Measurements from ENCODE around the gene AGTPBP1.
"Not testable (repeated sequence)": the region's sequence is repeated elsewhere in the genome, so short reads cannot be mapped to it uniquely, and the experiment has no call there.

The AGTPBP1 gene

GRCh38 chr9:85630676-85631075 lies 111.1 kb downstream of the AGTPBP1 start:
- DNase-seq, result no peak

DNA sequence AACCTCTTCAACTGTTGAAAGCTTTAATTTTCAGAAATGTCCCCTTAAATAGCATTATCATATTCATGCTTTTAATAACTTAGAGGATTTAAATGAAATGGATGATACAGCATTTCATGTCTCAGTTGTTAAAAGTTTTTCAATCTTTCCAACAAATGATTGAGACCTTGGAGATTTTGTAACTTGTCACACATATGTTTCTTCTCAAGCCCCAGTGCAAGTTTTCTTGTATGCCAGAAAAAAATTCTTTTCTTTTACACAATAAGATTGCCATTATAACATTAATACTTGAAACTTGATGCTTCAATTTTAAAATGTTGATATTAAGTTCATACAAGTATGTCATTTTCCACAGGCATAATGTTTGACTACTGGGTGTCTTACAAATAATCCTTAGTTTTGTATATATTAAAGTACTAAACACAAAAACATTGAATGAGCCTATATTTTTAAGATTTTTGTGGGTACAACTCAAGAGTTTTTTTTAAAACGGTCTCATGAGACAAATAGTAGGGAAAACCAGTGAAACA lies 124.5 kb downstream of the AGTPBP1 start:
- no peak for DNase-seq

DNA sequence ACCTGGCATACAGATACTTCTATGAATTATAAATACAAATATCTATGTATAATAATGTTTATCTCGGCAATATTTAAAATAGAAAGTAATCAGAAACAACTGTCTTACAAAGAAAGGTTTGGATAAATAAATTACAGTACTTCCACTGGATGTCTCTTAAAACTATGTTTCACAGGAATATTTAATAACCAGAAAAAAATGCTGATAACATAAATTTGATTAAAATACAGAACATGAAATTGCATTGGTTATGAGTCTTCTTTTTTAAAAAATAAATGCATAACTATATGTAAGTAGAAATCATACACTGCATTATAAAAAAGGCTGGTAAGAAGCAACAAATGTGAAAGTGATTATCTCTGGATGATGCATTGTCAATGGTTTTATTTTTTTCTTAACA lies 126.0 kb downstream of the AGTPBP1 start:
- no peak for DNase-seq

DNA sequence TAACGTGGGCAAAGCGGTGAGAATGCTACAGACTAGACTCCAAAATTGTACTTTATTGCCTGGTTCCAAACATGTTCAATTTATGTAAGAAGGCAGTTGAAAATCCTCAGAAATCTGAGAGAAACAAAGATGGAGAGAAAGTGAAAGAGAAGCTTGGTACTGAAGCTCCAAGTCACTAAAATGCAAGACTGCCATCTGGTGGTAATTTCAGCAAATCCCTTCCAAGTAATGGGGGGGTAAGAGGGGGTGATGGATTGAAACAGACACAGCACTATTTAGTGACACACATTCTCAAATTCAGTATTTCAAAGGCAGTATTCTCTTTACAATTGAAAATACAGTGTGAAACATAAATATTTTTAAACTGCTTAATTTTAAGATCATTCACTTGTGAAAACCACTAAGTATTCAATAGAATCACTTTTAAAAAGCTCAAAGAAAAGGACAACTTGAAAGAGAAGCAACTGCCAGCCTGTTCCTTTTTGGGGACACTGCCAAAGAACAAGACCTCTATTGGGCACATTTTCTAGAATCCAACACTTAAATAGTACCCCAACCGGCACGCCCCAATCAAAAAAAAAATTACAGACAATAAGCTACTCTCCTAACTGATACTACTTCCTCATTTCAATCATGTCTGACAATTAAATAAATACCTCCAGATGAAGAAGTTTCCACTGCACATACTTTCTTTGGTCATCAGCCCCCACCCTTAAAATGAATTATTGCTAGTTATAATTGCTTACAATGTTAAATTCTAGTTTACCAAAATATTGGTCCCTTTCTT lies 131.5 kb downstream of the AGTPBP1 start:
- DNase-seq, result peak; percentile 4

DNA sequence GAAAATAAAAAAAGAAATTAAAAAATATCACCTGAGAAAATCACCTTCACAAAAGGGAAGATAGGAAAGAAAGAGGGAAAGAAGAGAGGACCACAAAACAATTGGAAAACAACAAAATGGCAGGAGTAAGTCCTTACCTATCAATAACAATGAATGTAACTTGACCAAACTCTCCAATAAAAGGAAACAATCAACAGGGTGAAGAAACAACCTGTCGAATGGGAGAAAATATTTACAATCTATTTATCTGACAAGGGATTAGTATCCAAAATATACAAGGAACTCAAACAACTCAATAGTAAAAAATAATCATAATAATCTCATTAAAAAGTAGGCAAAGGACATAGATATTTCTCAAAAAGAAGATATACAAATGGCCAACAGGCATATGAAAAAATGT lies 135.8 kb downstream of the AGTPBP1 start:
- DNase-seq, result no peak

GRCh38 chr9:85603936-85604335 lies 137.8 kb downstream of the AGTPBP1 start:
- DNase-seq, result no peak

GRCh38 chr9:85602742-85603141 lies 139.0 kb downstream of the AGTPBP1 start:
- DNase-seq, result no peak

- DNase-seq, result no peak
Measured at GRCh38 chr9:85600675-85601263, 141.0 kb downstream of the AGTPBP1 start.

DNA sequence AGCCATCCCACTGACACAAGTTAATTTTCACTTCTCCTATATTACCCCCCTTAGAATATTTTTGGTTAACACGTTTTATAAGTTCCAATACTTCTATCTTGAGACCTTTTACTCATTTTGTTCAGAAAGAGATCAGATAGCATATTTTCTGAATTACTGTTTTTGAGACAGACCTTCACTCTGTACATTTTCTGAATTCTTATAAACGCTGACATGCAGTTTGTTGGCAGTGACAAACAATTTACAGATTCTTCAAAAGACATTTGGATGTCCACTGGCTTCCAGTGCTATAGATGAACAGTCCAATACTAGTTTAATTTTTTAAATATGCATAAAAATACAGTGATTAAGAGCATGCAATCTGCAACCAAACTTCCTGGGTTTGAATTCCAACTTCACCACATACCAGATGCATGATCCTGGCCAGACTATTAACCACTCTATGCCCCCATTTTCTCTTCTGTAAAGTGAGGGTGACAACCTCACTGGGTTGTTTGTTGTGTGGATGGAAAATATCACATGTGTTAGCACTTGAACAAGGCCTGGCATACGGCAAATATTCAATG lies 142.1 kb downstream of the AGTPBP1 start:
- no peak for DNase-seq

DNA sequence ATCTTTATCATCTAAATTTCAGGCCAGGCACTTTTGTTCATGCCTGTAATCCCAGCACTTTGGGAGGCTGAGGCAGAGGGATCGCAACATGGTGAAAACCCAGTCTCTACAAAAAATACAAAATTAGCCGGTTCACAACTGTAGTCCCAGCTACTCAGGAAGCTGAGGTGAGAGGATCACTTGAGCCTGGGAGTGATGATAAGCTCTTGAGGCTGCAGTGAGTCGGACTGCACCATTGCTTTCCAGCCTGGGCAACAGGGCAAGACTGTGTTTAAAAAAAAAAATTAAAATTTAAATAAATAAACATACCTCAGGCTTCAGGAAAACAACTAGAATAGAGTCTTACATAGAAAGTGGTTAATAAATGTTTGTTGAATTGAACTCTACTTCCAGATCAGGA lies 147.4 kb downstream of the AGTPBP1 start:
- no peak for DNase-seq

GRCh38 chr9:85586684-85587083 lies 155.1 kb downstream of the AGTPBP1 start:
- DNase-seq, result no peak

- DNase-seq, result no peak
Measured at GRCh38 chr9:85577353-85577952, 164.3 kb downstream of the AGTPBP1 start.

DNA sequence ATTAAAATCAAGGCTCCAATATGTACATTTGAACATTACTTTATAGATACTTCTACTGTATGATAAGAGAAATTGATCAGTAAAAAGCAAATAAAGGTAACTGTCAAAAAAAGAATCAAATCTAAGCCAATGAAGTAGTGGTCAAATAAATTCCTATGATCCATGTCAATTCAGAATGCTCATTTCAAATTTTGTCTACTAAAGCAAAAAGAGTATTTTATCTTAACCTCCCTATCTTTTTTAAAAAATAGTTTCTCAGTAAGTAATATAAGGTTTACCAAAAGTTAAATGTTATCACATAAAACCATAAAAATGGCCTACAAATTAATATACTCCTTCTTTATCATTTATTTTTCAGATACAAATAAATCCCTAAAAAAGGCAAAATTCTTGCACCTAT lies 165.9 kb downstream of the AGTPBP1 start:
- DNase-seq, result no peak

DNA sequence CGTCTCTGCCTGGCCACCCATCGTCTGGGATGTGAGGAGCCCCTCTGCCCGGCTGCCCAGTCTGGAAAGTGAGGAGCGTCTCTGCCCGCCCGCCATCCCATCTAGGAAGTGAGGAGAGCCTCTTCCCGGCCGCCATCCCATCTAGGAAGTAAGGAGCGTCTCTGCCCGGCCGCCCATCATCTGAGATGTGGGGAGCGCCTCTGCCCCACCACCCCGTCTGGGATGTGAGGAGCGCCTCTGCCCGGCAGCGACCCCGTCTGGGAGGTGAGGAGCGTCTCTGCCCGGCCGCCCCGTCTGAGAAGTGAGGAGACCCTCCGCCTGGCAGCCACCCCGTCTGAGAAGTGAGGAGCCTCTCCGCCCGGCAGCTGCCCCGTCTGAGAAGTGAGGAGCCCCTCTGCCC lies 168.2 kb downstream of the AGTPBP1 start:
- not testable (repeated sequence) for DNase-seq

DNA sequence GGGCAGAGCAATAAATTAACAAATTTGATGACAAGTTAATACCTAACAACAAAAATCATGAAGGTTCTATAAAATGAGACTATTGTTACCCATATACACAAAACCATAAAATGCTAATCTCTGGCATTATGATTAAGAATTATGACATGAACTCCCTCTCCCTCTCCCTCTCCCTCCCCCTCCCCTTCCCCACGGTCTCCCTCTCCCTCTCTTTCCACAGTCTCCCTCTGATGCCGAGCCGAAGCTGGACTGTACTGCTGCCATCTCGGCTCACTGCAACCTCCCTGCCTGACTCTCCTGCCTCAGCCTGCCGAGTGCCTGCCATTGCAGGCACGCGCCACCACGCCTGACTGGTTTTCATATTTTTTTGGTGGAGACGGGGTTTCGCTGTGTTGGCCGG lies 168.8 kb downstream of the AGTPBP1 start:
- not testable (repeated sequence) for DNase-seq

GRCh38 chr9:85569988-85570387 lies 171.8 kb downstream of the AGTPBP1 start:
- DNase-seq, result no peak

DNA sequence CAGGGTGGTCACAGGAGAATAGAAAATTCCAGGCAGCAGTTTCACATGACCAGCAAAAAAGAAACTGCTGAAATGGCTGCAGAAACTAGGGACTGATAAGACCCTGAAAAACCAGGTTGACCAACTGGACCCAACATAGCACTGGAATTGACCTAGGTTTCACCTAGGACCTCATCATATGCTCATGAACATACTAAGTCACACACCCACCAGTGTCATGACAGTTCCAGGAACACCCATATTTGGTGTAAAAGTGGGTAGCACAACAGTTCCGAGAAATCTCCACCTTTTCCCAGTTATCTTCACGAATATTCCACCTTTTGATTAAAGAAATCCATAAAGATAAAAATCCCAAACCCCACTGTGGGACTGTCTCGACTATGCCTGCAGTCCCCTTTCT lies 182.2 kb downstream of the AGTPBP1 start:
- no peak for DNase-seq

DNA sequence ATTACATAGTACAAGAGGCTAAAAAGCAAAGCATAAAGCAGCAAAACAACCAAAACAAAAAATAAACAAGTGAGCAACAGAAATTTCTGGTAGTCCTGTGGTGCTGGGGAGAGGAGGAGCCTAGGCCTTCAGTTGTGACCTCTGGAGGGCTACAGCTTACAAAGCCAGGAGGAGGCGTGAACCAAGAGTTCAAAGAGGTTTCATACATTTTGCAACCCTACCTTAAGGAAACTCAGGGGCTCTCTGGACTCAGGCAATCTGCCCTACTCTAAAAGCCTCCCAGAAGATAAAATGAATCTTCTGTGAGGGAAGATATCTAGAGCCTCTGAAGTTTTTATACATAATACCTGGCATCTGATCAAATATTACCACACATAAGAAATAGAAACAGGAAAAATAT lies 187.4 kb downstream of the AGTPBP1 start:
- DNase-seq, result no peak

- DNase-seq, result no peak
Measured at GRCh38 chr9:85553475-85553874, 188.3 kb downstream of the AGTPBP1 start.

GRCh38 chr9:85547599-85547998 lies 194.2 kb downstream of the AGTPBP1 start:
- no peak for DNase-seq

GRCh38 chr9:85543196-85543595 lies 198.6 kb downstream of the AGTPBP1 start:
- no peak for DNase-seq

DNA sequence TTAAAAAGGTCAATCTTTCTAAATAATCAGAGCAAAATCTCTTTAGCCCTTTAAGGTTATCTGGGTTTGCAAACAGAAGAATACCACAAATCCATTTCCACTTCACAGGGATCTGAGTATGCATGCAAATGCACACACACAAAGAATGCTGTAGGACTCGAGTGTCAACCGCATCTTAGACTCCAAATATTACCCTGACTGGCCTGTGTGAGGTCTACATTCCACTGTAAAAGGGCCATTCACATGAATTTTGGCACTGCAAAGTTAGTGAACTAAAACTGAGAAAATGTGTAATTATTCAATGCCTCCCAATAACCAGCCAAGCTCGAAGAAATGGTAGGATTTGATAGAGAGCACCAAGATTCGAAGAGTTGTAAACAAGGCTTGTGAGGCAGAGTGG lies 199.9 kb downstream of the AGTPBP1 start:
- DNase-seq, result no peak

DNA sequence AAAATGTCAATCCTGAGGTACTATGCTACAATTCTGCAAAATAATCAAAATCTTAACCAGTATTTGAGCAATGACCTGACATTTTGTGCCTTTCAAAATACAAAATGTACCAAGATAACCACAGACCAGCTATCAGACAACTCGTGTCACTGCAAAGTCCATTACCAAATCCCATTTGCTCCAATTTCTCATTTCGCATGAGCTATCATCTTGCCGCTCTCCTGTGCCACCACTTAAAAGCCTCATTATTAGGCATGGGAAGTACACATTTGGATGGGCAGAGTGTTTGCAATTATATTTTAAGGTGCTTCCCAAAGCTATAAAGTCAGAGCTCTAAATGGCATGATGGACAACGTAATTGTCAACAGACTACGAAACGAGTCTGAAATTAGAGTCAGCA lies 205.2 kb downstream of the AGTPBP1 start:
- no peak for DNase-seq

- no peak for DNase-seq
Measured at GRCh38 chr9:85536076-85536475, 205.7 kb downstream of the AGTPBP1 start.

Data from effector CD8-positive, alpha-beta T cell (primary cell).